Nephron (organoid): ENCODE results near the gene TMEM87B.

Experiments
- H3K27ac Mint-ChIP-seq, 3 experiments: 2 replicates each; pipeline ENCODE4 v1.8.0; 2020; ENCODE audit warnings: mixed read lengths in 3 of 3, mild to moderate bottlenecking in 2 of 3, moderate library complexity in 1 of 3
- H3K27me3 Mint-ChIP-seq: 2 replicates; pipeline ENCODE4 v1.8.0; 2021; ENCODE audit warnings: low read depth, mild to moderate bottlenecking, moderate library complexity, mixed read lengths
- H3K36me3 Mint-ChIP-seq: 2 replicates; pipeline ENCODE4 v1.8.0; 2020; ENCODE audit warnings: low read depth, mixed read lengths
- H3K4me1 Mint-ChIP-seq: 2 replicates; pipeline ENCODE4 v1.8.0; 2020; ENCODE audit warnings: mixed read lengths
- H3K4me3 Mint-ChIP-seq, 3 experiments: 2 replicates each; pipeline ENCODE4 v1.8.0; 2020; ENCODE audit warnings: mild to moderate bottlenecking in 3 of 3, mixed read lengths in 3 of 3, moderate library complexity in 2 of 3
- H3K9me3 Mint-ChIP-seq: 2 replicates; pipeline ENCODE4 v1.8.0; 2020; ENCODE audit warnings: mixed read lengths
- CTCF ChIP-seq, 3 experiments: fragments of 200-600 bp; sonication (generic); IDR thresholded peaks; one replicate each; pipeline ENCODE4 v1.5.0; 2021; ENCODE audit warnings: antibody characterized with exemption in 3 of 3; ENCODE audit not compliant: unreplicated experiment in 3 of 3

Gene TMEM87B

GRCh38 chr2:112077814-112078213 is 22.7 kb downstream of the TMEM87B start:
- Mint-ChIP-seq H3K9me3 (peaks cover 11% of the 10 kb centered on the region), H3K36me3 (peaks cover 79% of the 10 kb centered on the region), H3K4me3 (no peak overlapping the region), H3K27me3 (peaks cover 4% of the 10 kb centered on the region), H3K27ac (no peak overlapping the region), H3K4me1 (peaks cover 16% of the 10 kb centered on the region)
- TF ChIP-seq CTCF (IDR thresholded peaks at IDR 0.05; ENCODE audit: unreplicated experiment in 3 of 3), result no peak

- TF ChIP-seq CTCF (IDR thresholded peaks at IDR 0.05; ENCODE audit: unreplicated experiment in 3 of 3), result no peak
- H3K27me3 Mint-ChIP-seq, result peaks cover 4% of the 10 kb centered on the region
- peaks cover 23% of the 10 kb centered on the region for H3K4me1 Mint-ChIP-seq
- peaks cover 78% of the 10 kb centered on the region for H3K36me3 Mint-ChIP-seq
- peak overlapping the region; percentile 86 to 90 (median 89) for H3K27ac Mint-ChIP-seq
- H3K9me3 Mint-ChIP-seq, result no peaks in the 10 kb centered on the region
- H3K4me3 Mint-ChIP-seq, result no peak overlapping the region
Measured at GRCh38 chr2:112081262-112081661, 26.2 kb downstream of the TMEM87B start.

GRCh38 chr2:112084689-112085374 is 29.8 kb downstream of the TMEM87B start:
- no peaks in the 10 kb centered on the region for H3K9me3 Mint-ChIP-seq
- no peaks in the 10 kb centered on the region for H3K27me3 Mint-ChIP-seq
- H3K4me1 Mint-ChIP-seq, result peaks cover 23% of the 10 kb centered on the region
- no peak overlapping the region for H3K4me3 Mint-ChIP-seq
- H3K36me3 Mint-ChIP-seq, result peaks cover 84% of the 10 kb centered on the region
- no peak for TF ChIP-seq CTCF (IDR thresholded peaks at IDR 0.05; ENCODE audit: unreplicated experiment in 3 of 3)
- peak overlapping the region; percentile 9 to 65 (median 10) for H3K27ac Mint-ChIP-seq

GRCh38 chr2:112085375-112085730 is 30.3 kb downstream of the TMEM87B start:
- TF ChIP-seq CTCF (IDR thresholded peaks at IDR 0.05; ENCODE audit: unreplicated experiment in 3 of 3), result no peak
- Mint-ChIP-seq H3K4me3 (no peak overlapping the region), H3K27ac (peak overlapping the region in 2 of 3 experiments; percentile 2 to 10), H3K36me3 (peaks cover 89% of the 10 kb centered on the region), H3K27me3 (no peaks in the 10 kb centered on the region), H3K4me1 (peaks cover 23% of the 10 kb centered on the region), H3K9me3 (no peaks in the 10 kb centered on the region)

DNA sequence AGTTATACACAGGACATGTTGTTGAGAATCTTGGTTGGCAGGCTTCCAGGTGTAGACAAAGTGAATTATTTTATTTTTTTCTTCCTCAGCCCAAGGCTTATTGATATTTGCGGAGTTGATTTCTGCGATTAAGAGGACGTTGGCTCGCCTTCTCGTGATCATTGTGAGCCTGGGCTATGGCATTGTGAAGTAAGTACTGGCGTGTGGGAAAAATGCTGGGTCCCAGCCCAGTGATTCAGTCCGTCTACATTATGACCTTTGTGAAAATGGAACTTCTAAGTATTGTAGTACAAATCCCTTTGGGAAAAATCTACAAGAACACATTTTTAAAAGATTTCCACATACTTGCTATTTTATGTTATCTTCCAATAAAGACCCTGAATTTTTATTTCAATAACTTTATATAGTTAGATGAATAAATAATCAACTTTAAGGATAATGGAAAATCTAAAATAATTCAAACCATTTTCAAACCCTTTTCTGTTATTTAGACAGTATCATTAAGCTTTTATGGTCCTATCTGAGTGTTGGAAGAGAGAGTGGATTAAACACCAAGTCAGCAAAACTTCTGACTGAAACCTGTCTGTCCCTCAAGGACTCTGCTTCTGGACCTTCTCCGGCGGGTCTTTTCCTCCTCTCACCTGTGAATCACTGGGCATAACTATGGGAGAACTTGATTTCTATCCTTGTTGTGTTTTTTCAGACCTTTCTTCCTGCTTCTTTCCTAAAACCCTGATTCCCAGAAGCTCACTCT is 31.0 kb downstream of the TMEM87B start:
- Mint-ChIP-seq H3K4me3 (no peak overlapping the region), H3K4me1 (peaks cover 17% of the 10 kb centered on the region), H3K36me3 (peaks cover 88% of the 10 kb centered on the region), H3K9me3 (no peaks in the 10 kb centered on the region), H3K27me3 (no peaks in the 10 kb centered on the region), H3K27ac (peak overlapping the region in 2 of 3 experiments; percentile 2 to 10)
- TF ChIP-seq CTCF (IDR thresholded peaks at IDR 0.05; ENCODE audit: unreplicated experiment in 3 of 3), result no peak
